ENCODE measurements around the gene SPTBN1.

- TF ChIP-seq CTCF (IDR thresholded peaks at IDR 0.05) (no peak), POLR2A (IDR thresholded peaks at IDR 0.05) (no peak)
These were observed 34.0 kb upstream of the SPTBN1 start for GRCh38 chr2:54422072-54422581.
